ENCODE results near the gene RAVER2. TPM values are rescaled to one million over a fixed set of nuclear protein-coding genes. Genes with fewer than 3 reads are reported as not detected.

Gene RAVER2
- polyA plus RNA-seq, 3 donors = 0.38 to 1.3 (median 0.69) TPM

- H3K27ac Mint-ChIP-seq = peak overlapping the region in 2 of 7 donors; percentile 16 to 67
- intact Hi-C loops (cut with micrococcal nuclease) = no loop called here
Observed at GRCh38 chr1:64839732-64840405, 95.0 kb downstream of the RAVER2 start.

More at GRCh38 chr1:64839732-64840405, 95.0 kb downstream of the RAVER2 start:
- Histone ChIP-seq H3K4me1 (ENCODE audit: control insufficient read depth in 1 of 2, insufficient read depth in 2 of 2, low read length in 2 of 2) (peaks cover 15% of the 10 kb centered on the region in 2 donors), H3K9ac (ENCODE audit: insufficient read depth, low read length, poor library complexity, severe bottlenecking) (no peak overlapping the region), H3K27me3 (ENCODE audit: control insufficient read depth in 2 of 2, insufficient read depth in 2 of 2, low read length in 2 of 2) (no peaks in the 10 kb centered on the region), H2AFZ (ENCODE audit: insufficient read depth, low read depth, low read length, poor library complexity, severe bottlenecking) (no peak overlapping the region), H4K20me1 (ENCODE audit: insufficient read depth, low read length) (no peaks in the 10 kb centered on the region), H3K4me2 (replicated peaks; ENCODE audit: extremely low read depth, low read length, poor library complexity, severe bottlenecking) (no peak overlapping the region), H3K9me3 (replicated peaks in 1 of 2; ENCODE audit: control insufficient read depth in 1 of 2, insufficient read depth in 1 of 2, low read length in 2 of 2) (no peaks in the 10 kb centered on the region), H3K4me3 (replicated peaks in 1 of 3; ENCODE audit: low read depth in 2 of 3, low read length in 3 of 3) (no peak overlapping the region), H3K36me3 (replicated peaks in 1 of 2; ENCODE audit: control insufficient read depth in 1 of 2, insufficient read depth in 2 of 2, low read length in 2 of 2) (peaks cover 82 to 91% of the 10 kb centered on the region in 2 donors), H3K27ac (ENCODE audit: low read depth in 1 of 2, low read length in 2 of 2) (peak overlapping the region in 1 of 2 donors; percentile 24), H3K79me2 (ENCODE audit: insufficient read depth, low read length) (no peaks in the 10 kb centered on the region)
- no peaks in the 10 kb centered on the region for H3K9me3 Mint-ChIP-seq
- TF ChIP-seq CTCF (IDR thresholded peaks at IDR 0.05) = no peak
- peaks cover 19% of the 10 kb centered on the region for H3K4me1 Mint-ChIP-seq
- peaks cover 79 to 88% of the 10 kb centered on the region in 2 donors for H3K36me3 Mint-ChIP-seq
- H3K4me3 Mint-ChIP-seq = no peak overlapping the region
- no peak for DNase-seq
- WGBS (ENCODE audit: insufficient coverage) = 96% methylated on average over 14 of the region's 15 CpGs
- peaks cover 0 to 1% (median 0%) of the 10 kb centered on the region in 3 donors for H3K27me3 Mint-ChIP-seq (ENCODE audit: low read depth in 3 of 3)

Data from CD14-positive monocyte (primary cell).